A673 (cell line): ENCODE data around the gene TSPAN5.

Experiments used
- EZH2 ChIP-seq: fragments of 200-600 bp; sonication (generic); IDR thresholded peaks from 2 replicates; pipeline ENCODE4 v1.6.1; 2017; ENCODE audit warnings: borderline replicate concordance, low read depth, mild to moderate bottlenecking, mixed read lengths, antibody characterized with exemption, low read length; ENCODE audit not compliant: poor library complexity, severe bottlenecking
- TF ChIP-seq, protein P1 (sequence below): fragments of 300-800, 200-600 bp; sonication (generic); conservative IDR thresholded peaks from 2 replicates; pipeline ENCODE4 v1.5.1; 2017; ENCODE audit warnings: low read depth, mild to moderate bottlenecking, antibody characterized with exemption, low read length, moderate library complexity, mixed read lengths

DNA sequence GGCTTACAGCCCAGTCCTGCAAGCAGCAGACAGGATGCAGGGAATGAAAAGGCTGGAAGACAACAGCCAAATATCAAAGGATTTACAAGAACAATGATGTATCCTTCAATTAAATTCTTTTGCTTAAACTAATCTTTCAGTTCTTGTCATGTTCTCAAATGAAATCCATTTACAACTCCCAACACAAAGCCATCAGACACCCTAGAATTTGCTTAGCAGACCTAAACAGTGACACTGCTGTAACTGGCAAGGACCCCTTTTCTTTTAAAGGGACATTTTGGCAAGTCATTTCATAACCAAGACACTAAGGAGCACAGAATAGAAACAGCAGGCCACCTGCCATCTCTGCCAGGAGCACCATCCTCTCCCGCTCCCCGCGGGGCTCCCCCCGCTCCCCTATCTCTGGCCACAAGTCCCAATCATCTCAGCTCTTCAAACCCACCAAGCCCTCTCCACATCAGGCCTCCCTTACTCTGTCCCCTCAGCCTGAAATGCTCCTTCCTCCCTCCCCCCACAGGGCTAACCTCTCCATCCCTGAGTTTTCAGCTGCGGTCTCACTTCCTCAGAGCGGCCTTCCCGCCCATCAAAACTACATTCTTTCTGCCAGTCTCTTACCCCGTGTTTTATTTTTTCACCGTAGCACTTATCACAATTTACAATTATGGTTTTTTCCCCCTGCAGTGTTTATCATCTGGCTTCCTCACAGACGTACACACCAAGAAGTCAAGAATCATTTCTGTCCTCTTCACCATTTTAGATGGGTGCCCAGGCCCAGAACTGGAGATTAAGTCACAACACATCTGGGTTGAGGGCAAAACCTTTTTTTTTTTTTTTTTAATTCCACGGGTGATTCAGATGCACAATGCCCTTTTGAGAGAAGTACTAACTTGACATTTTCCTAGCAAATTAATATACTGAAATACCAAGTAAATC lies 45.8 kb downstream of the TSPAN5 start:
- TF ChIP-seq, protein P1, sequence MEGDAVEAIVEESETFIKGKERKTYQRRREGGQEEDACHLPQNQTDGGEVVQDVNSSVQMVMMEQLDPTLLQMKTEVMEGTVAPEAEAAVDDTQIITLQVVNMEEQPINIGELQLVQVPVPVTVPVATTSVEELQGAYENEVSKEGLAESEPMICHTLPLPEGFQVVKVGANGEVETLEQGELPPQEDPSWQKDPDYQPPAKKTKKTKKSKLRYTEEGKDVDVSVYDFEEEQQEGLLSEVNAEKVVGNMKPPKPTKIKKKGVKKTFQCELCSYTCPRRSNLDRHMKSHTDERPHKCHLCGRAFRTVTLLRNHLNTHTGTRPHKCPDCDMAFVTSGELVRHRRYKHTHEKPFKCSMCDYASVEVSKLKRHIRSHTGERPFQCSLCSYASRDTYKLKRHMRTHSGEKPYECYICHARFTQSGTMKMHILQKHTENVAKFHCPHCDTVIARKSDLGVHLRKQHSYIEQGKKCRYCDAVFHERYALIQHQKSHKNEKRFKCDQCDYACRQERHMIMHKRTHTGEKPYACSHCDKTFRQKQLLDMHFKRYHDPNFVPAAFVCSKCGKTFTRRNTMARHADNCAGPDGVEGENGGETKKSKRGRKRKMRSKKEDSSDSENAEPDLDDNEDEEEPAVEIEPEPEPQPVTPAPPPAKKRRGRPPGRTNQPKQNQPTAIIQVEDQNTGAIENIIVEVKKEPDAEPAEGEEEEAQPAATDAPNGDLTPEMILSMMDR, result no peak
- no peak for TF ChIP-seq EZH2
